H1 (cell line): ENCODE results near the gene DNTT. TPM values are rescaled to one million over a fixed set of nuclear protein-coding genes. Genes with fewer than 3 reads are reported as not detected.

ENCODE experiments used
- CBX8 ChIP-seq: fragments of 300-800, 300-1000 bp; sonication (generic); IDR thresholded peaks from 2 replicates; pipeline ENCODE4 v1.7.1; 2016; ENCODE audit warnings: low read depth, low read length, borderline replicate concordance
- CHD2 ChIP-seq: IDR thresholded peaks from 2 replicates; pipeline ENCODE4 v1.6.1; 2012; ENCODE audit warnings: low read length, improper control_type of control experiment
- CREB1 ChIP-seq: IDR thresholded peaks from 2 replicates; pipeline ENCODE4 v1.6.1; 2012; ENCODE audit warnings: inconsistent platforms
- KDM1A ChIP-seq: fragments of 200-600, 300-600 bp; sonication (generic); IDR thresholded peaks from 2 replicates; pipeline ENCODE4 v1.7.1; 2016; ENCODE audit warnings: mild to moderate bottlenecking, low read length, borderline replicate concordance
- RNF2 ChIP-seq: fragments of 200-900, 300-1000 bp; sonication (generic); IDR thresholded peaks from 2 replicates; pipeline ENCODE4 v1.7.1; 2016; ENCODE audit warnings: borderline replicate concordance, low read depth, mild to moderate bottlenecking, antibody characterized with exemption, low read length; ENCODE audit not compliant: poor library complexity, severe bottlenecking; ENCODE audit errors: missing control alignments
- SUZ12 ChIP-seq: fragments of 200-600 bp; sonication (generic); IDR thresholded peaks from 2 replicates; pipeline ENCODE4 v1.6.1; 2012; ENCODE audit warnings: mild to moderate bottlenecking, inconsistent platforms, low read length, moderate library complexity, mixed read lengths
- YY1 ChIP-seq: IDR thresholded peaks from 2 replicates; pipeline ENCODE4 v1.6.1; 2011; ENCODE audit warnings: low read depth, mild to moderate bottlenecking, low read length
- polyA plus RNA-seq, 7 experiments: library from polyadenylated mRNA; depleted of rRNA in 3 of 7; stranded (reverse) in 5 of 7; unstranded in 2 of 7; fragments of >200 nt in 5 of 7; fragments of 200-250 nt in 2 of 7; gene quantifications; 1 replicate in 5 of 7; 2 replicates in 1 of 7; 4 replicates in 1 of 7; pipeline versions ENCODE4 v1.2.1 to v1.2.3, GENCODE V29; 2011 to 2013; ENCODE audit warnings: missing spikeins in 2 of 7, mixed read lengths in 2 of 7
- total RNA-seq: library from RNA; stranded (reverse); fragmentation: NEBNext Ultra II Directional; extraction: Animal tissue kit (Norgen Biotek cat#: 25700); gene quantifications from 2 replicates; pipeline ENCODE4 v1.2.1, GENCODE V29; 2021
- TF ChIP-seq, protein P1 (sequence below): fragments of 300-600 bp; sonication (generic); IDR thresholded peaks from 2 replicates; pipeline ENCODE4 v1.7.1; 2012; ENCODE audit warnings: low read length, moderate library complexity, mild to moderate bottlenecking, inconsistent platforms; ENCODE audit not compliant: insufficient replicate concordance
- TF ChIP-seq, protein P2 (sequence below): IDR thresholded peaks from 2 replicates; pipeline ENCODE4 v1.6.1; 2011; ENCODE audit warnings: low read depth, mild to moderate bottlenecking, low read length; ENCODE audit not compliant: insufficient read depth

DNTT gene
- total and polyA plus RNA-seq, 2 of the 8 experiments (the other 6 are each of a cell fraction or from before 2014, with no cell fraction given) = not detected

DNA sequence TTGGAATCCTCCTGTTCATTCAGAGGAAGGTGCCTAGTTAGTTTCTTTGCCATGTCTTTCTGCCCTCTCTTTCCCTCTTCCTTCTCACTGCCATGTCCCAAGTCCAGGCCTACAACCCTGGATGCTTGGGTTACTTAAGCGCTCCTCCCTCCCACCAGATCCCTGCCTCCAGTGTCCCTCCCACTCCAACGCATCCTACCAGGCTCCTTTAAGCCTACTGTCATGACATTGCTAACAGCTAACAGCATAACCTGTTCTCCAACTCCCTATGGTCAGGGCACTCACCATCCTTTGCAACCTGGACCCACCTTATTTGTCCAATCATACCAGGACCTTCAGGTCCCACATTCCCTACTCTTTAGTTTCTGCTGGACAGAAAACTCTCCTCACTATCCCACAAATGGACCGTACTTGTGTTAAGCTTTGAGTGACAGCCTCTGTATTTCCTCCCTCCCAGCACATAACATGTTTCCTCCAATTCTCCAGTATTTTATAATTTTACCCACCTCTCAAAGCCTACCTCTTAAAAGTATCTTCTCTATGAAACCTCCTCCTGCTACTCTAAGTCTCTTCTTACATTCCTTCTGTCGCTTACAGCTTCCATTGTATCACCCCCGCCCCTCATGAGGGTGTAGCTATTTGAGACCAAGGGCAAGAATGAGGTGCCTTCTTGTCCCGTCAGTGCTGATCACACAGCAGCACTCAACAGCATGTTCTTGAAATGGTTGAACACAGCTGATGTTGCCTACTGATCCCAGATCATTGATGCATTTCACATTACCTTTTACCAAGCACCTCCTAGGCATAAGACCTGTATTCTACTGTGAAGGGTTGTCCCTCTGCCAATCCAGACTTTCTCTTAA lies 34.6 kb upstream of the DNTT start (continued):
- TF ChIP-seq, protein P1, sequence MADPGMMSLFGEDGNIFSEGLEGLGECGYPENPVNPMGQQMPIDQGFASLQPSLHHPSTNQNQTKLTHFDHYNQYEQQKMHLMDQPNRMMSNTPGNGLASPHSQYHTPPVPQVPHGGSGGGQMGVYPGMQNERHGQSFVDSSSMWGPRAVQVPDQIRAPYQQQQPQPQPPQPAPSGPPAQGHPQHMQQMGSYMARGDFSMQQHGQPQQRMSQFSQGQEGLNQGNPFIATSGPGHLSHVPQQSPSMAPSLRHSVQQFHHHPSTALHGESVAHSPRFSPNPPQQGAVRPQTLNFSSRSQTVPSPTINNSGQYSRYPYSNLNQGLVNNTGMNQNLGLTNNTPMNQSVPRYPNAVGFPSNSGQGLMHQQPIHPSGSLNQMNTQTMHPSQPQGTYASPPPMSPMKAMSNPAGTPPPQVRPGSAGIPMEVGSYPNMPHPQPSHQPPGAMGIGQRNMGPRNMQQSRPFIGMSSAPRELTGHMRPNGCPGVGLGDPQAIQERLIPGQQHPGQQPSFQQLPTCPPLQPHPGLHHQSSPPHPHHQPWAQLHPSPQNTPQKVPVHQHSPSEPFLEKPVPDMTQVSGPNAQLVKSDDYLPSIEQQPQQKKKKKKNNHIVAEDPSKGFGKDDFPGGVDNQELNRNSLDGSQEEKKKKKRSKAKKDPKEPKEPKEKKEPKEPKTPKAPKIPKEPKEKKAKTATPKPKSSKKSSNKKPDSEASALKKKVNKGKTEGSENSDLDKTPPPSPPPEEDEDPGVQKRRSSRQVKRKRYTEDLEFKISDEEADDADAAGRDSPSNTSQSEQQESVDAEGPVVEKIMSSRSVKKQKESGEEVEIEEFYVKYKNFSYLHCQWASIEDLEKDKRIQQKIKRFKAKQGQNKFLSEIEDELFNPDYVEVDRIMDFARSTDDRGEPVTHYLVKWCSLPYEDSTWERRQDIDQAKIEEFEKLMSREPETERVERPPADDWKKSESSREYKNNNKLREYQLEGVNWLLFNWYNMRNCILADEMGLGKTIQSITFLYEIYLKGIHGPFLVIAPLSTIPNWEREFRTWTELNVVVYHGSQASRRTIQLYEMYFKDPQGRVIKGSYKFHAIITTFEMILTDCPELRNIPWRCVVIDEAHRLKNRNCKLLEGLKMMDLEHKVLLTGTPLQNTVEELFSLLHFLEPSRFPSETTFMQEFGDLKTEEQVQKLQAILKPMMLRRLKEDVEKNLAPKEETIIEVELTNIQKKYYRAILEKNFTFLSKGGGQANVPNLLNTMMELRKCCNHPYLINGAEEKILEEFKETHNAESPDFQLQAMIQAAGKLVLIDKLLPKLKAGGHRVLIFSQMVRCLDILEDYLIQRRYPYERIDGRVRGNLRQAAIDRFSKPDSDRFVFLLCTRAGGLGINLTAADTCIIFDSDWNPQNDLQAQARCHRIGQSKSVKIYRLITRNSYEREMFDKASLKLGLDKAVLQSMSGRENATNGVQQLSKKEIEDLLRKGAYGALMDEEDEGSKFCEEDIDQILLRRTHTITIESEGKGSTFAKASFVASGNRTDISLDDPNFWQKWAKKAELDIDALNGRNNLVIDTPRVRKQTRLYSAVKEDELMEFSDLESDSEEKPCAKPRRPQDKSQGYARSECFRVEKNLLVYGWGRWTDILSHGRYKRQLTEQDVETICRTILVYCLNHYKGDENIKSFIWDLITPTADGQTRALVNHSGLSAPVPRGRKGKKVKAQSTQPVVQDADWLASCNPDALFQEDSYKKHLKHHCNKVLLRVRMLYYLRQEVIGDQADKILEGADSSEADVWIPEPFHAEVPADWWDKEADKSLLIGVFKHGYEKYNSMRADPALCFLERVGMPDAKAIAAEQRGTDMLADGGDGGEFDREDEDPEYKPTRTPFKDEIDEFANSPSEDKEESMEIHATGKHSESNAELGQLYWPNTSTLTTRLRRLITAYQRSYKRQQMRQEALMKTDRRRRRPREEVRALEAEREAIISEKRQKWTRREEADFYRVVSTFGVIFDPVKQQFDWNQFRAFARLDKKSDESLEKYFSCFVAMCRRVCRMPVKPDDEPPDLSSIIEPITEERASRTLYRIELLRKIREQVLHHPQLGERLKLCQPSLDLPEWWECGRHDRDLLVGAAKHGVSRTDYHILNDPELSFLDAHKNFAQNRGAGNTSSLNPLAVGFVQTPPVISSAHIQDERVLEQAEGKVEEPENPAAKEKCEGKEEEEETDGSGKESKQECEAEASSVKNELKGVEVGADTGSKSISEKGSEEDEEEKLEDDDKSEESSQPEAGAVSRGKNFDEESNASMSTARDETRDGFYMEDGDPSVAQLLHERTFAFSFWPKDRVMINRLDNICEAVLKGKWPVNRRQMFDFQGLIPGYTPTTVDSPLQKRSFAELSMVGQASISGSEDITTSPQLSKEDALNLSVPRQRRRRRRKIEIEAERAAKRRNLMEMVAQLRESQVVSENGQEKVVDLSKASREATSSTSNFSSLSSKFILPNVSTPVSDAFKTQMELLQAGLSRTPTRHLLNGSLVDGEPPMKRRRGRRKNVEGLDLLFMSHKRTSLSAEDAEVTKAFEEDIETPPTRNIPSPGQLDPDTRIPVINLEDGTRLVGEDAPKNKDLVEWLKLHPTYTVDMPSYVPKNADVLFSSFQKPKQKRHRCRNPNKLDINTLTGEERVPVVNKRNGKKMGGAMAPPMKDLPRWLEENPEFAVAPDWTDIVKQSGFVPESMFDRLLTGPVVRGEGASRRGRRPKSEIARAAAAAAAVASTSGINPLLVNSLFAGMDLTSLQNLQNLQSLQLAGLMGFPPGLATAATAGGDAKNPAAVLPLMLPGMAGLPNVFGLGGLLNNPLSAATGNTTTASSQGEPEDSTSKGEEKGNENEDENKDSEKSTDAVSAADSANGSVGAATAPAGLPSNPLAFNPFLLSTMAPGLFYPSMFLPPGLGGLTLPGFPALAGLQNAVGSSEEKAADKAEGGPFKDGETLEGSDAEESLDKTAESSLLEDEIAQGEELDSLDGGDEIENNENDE = no peak
- TF ChIP-seq KDM1A (no peak), YY1 (no peak), RNF2 (no peak), CBX8 (no peak), CREB1 (no peak), CHD2 (no peak), SUZ12 (no peak)
- TF ChIP-seq, protein P2, sequence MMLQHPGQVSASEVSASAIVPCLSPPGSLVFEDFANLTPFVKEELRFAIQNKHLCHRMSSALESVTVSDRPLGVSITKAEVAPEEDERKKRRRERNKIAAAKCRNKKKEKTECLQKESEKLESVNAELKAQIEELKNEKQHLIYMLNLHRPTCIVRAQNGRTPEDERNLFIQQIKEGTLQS = no peak
